Progenitor cell of endocrine pancreas (in vitro differentiated cells): ENCODE data around the gene ADH4. TPM values are rescaled to one million over a fixed set of nuclear protein-coding genes. Genes with fewer than 3 reads are reported as not detected.
"Not testable (repeated sequence)": the region's sequence is repeated elsewhere in the genome, so short reads cannot be mapped to it uniquely, and the experiment has no call there.

Experiments used
- DNase-seq: peaks from one replicate; pipeline ENCODE4 v3.0.0; 2021; ENCODE audit warnings: low spot score; ENCODE audit not compliant: unreplicated experiment
- H3K27ac Mint-ChIP-seq: 2 replicates; pipeline ENCODE4 v1.8.0; 2021; ENCODE audit warnings: mild to moderate bottlenecking, moderate library complexity, mixed read lengths
- H3K27me3 Mint-ChIP-seq: 2 replicates; pipeline ENCODE4 v1.8.0; 2021; ENCODE audit warnings: mixed read lengths
- H3K36me3 Mint-ChIP-seq: 2 replicates; pipeline ENCODE4 v1.8.0; 2022; ENCODE audit warnings: mixed read lengths; ENCODE audit not compliant: insufficient read depth
- H3K4me1 Mint-ChIP-seq: 2 replicates; pipeline ENCODE4 v1.8.0; 2021; ENCODE audit warnings: low read depth, mixed read lengths
- H3K4me3 Mint-ChIP-seq: 2 replicates; pipeline ENCODE4 v1.8.0; 2021; ENCODE audit warnings: low read depth, mild to moderate bottlenecking, moderate library complexity, mixed read lengths
- H3K9me3 Mint-ChIP-seq: 2 replicates; pipeline ENCODE4 v1.8.0; 2021; ENCODE audit warnings: low read depth, mixed read lengths
- long read RNA-seq: library from polyadenylated mRNA; unstranded; transcript quantifications from one replicate; pipeline ENCODE4 v2.0.0, GENCODE V29; 2020
- total RNA-seq: library from RNA; stranded (reverse); gene quantifications from 2 replicates; pipeline ENCODE4 v1.2.1, GENCODE V29; 2021
- TF ChIP-seq, protein P1 (sequence below): fragments of 200-600 bp; sonication (generic); IDR thresholded peaks from one replicate; pipeline ENCODE4 v1.5.0; 2021; ENCODE audit warnings: antibody characterized with exemption, mild to moderate bottlenecking; ENCODE audit not compliant: unreplicated experiment

Gene ADH4
- not detected in 2 replicates for total RNA-seq
- long read RNA-seq, partial matches to known transcripts = 0 of 1 reads
- long read RNA-seq, other reads (novel, unspliced or antisense) = 1 of 1 reads

DNA sequence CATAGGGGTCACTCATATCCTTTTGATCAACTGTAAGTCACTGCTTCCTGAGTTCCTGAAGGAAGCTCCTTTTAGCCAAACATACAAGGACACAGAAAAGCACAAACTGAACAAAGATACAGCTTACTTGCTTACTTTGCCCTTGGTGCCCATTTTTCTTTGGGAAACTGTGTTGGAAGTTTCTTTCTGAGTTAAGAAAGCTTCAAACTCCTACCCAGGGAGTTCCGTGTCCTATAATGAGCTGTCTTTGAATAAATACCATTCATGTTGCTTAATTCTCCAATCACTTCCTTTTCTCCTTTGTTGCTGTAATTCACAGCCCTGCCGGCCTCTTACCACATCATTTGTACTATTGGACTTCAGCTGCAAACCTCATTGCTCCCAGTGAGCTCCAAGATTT lies at the start of gene ADH4:
TSS of gene ADH4 (minus strand) at position 228 of the 400 bp plus-strand sequence. CDS start at position 153, 75 bp downstream.
- DNase-seq = no peak
- TF ChIP-seq, protein P1, sequence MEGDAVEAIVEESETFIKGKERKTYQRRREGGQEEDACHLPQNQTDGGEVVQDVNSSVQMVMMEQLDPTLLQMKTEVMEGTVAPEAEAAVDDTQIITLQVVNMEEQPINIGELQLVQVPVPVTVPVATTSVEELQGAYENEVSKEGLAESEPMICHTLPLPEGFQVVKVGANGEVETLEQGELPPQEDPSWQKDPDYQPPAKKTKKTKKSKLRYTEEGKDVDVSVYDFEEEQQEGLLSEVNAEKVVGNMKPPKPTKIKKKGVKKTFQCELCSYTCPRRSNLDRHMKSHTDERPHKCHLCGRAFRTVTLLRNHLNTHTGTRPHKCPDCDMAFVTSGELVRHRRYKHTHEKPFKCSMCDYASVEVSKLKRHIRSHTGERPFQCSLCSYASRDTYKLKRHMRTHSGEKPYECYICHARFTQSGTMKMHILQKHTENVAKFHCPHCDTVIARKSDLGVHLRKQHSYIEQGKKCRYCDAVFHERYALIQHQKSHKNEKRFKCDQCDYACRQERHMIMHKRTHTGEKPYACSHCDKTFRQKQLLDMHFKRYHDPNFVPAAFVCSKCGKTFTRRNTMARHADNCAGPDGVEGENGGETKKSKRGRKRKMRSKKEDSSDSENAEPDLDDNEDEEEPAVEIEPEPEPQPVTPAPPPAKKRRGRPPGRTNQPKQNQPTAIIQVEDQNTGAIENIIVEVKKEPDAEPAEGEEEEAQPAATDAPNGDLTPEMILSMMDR = no peak
- Mint-ChIP-seq H3K4me3 (no peak within 1 kb of the TSS), H3K36me3 (no peaks in the 10 kb centered on the region), H3K4me1 (peaks cover 3% of the 10 kb centered on the region), H3K9me3 (no peaks in the 10 kb centered on the region), H3K27ac (no peak within 1 kb of the TSS), H3K27me3 (no peaks in the 10 kb centered on the region)

DNA sequence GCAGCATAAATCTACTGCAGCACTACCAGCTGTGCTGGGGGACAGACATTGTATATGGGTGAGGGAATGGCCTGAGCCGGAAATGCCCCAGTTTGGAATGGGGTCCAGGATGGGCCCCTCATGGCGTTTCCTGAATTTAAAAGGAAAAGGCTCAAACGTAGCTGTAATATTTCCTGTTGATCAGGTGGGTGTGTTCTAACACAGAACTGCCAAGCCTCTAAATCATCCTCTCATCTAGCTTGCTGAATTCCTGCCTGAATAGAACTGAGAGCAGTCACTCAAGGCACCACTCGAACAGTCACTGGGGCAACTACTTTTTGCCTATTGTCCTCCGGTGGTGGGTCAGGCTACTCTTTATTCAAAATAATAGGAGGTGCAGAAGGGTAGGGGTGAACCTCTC lies 46.2 kb upstream of the ADH4 start:
- H3K27me3 Mint-ChIP-seq = no peaks in the 10 kb centered on the region
- TF ChIP-seq, protein P1 = no peak
- H3K4me1 Mint-ChIP-seq = peaks cover 2% of the 10 kb centered on the region
- no peak for DNase-seq
- H3K27ac Mint-ChIP-seq = no peak overlapping the region
- H3K4me3 Mint-ChIP-seq = no peak overlapping the region
- peaks cover 32% of the 10 kb centered on the region for H3K36me3 Mint-ChIP-seq
- H3K9me3 Mint-ChIP-seq = peaks cover 43% of the 10 kb centered on the region

DNA sequence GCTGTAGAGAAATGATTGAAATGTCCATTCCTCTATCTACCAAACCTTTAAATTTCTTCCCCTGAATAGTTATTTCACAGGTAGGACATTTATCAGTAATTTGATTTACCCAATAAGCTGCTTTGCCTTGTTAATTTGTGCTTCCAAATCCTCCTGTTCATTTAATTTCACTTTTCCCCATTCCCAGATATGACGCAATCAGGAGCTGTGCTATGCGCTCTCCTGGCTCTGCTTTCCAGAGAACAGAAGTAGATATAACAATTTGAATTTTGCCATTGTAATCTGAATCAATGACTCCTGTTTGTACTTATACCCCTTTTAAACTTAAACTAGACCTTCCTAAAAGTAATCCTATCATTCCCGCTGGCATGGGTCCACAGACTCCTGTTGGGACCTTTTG lies 45.8 kb upstream of the ADH4 start:
- Mint-ChIP-seq H3K36me3 (peaks cover 35% of the 10 kb centered on the region), H3K9me3 (peaks cover 48% of the 10 kb centered on the region)
- DNase-seq, H3K4me1 Mint-ChIP-seq, H3K4me3 Mint-ChIP-seq, H3K27ac Mint-ChIP-seq, H3K27me3 Mint-ChIP-seq: not testable (repeated sequence)

GRCh38 chr4:99186029-99186428 lies 41.9 kb upstream of the ADH4 start:
- no peak overlapping the region for H3K27ac Mint-ChIP-seq
- TF ChIP-seq, protein P1 = no peak
- no peak overlapping the region for H3K4me3 Mint-ChIP-seq
- DNase-seq = no peak
- H3K9me3 Mint-ChIP-seq = peaks cover 43% of the 10 kb centered on the region
- H3K27me3 Mint-ChIP-seq = no peaks in the 10 kb centered on the region
- H3K36me3 Mint-ChIP-seq = peaks cover 30% of the 10 kb centered on the region
- peaks cover 2% of the 10 kb centered on the region for H3K4me1 Mint-ChIP-seq

GRCh38 chr4:99185581-99185980 lies 41.5 kb upstream of the ADH4 start:
- Mint-ChIP-seq H3K36me3 (peaks cover 26% of the 10 kb centered on the region), H3K4me1 (peaks cover 2% of the 10 kb centered on the region), H3K27me3 (no peaks in the 10 kb centered on the region), H3K27ac (no peak overlapping the region), H3K9me3 (peaks cover 39% of the 10 kb centered on the region), H3K4me3 (no peak overlapping the region)
- no peak for DNase-seq
- TF ChIP-seq, protein P1 = no peak

GRCh38 chr4:99180382-99181070 lies 36.4 kb upstream of the ADH4 start:
- DNase-seq = no peak
- Mint-ChIP-seq H3K4me3 (no peak overlapping the region), H3K27me3 (no peaks in the 10 kb centered on the region), H3K9me3 (peaks cover 25% of the 10 kb centered on the region), H3K27ac (no peak overlapping the region), H3K36me3 (peaks cover 17% of the 10 kb centered on the region), H3K4me1 (no peaks in the 10 kb centered on the region)
- TF ChIP-seq, protein P1 = no peak
